HG03342 (cell line): Measurements from ENCODE around the gene NDUFB5.

ENCODE experiments used
- ATAC-seq: cut with Tn5 transposase; IDR thresholded peaks from one replicate; pipeline ENCODE4 v1.9.1; 2021; ENCODE audit warnings: mild to moderate bottlenecking, moderate library complexity; ENCODE audit not compliant: unreplicated experiment

NDUFB5 gene

GRCh38 chr3:179604321-179605078 is at the start of gene NDUFB5, which contains the start of gene MRPL47:
Gene NDUFB5 (plus strand): TSS chr3:179604794. CDS start chr3:179604816, 22 bp downstream.
Gene MRPL47 (minus strand): TSS chr3:179604638. CDS start chr3:179604624, 14 bp downstream.
- ATAC-seq: peak; percentile 96

- ATAC-seq: no peak
Measured at GRCh38 chr3:179558742-179559364, 45.7 kb upstream of the NDUFB5 start.

GRCh38 chr3:179560791-179561190 is 43.8 kb upstream of the NDUFB5 start:
- ATAC-seq: no peak

- ATAC-seq: peak; percentile 96
Measured at GRCh38 chr3:179562591-179563270, 41.9 kb upstream of the NDUFB5 start, which contains the start of gene ACTL6A. Gene ACTL6A (plus strand): TSS chr3:179562926. CDS start chr3:179563093, 167 bp downstream.

- ATAC-seq: peak; percentile 68
Measured at GRCh38 chr3:179563271-179563783, 41.3 kb upstream of the NDUFB5 start.

- ATAC-seq: no peak
Measured at GRCh38 chr3:179565496-179565895, 39.1 kb upstream of the NDUFB5 start.

GRCh38 chr3:179580992-179581391 is 23.6 kb upstream of the NDUFB5 start:
- ATAC-seq: no peak

GRCh38 chr3:179589143-179589542 is 15.5 kb upstream of the NDUFB5 start:
- ATAC-seq: no peak

- no peak for ATAC-seq
Measured at GRCh38 chr3:179590669-179591068, 13.9 kb upstream of the NDUFB5 start.

- no peak for ATAC-seq
Measured at GRCh38 chr3:179591313-179591712, 13.3 kb upstream of the NDUFB5 start.

- ATAC-seq: no peak
Measured at GRCh38 chr3:179599531-179599930, 5.1 kb upstream of the NDUFB5 start.

- ATAC-seq: no peak
Measured at GRCh38 chr3:179603321-179603720, 1.3 kb upstream of the NDUFB5 start.

- ATAC-seq: no peak
Measured at GRCh38 chr3:179603831-179604230, 763 bp upstream of the NDUFB5 start.

- ATAC-seq: no peak
Measured at GRCh38 chr3:179606534-179607085, 2.0 kb downstream of the NDUFB5 start.

- peak; percentile 54 for ATAC-seq
Measured at GRCh38 chr3:179608931-179609720, 4.5 kb downstream of the NDUFB5 start.

GRCh38 chr3:179610066-179610465 is 5.5 kb downstream of the NDUFB5 start:
- ATAC-seq: no peak

GRCh38 chr3:179613807-179614206 is 9.2 kb downstream of the NDUFB5 start:
- no peak for ATAC-seq

GRCh38 chr3:179615458-179616173 is 11.0 kb downstream of the NDUFB5 start:
- no peak for ATAC-seq

- ATAC-seq: no peak
Measured at GRCh38 chr3:179622023-179622422, 17.4 kb downstream of the NDUFB5 start.

GRCh38 chr3:179624451-179624850 is 19.9 kb downstream of the NDUFB5 start:
- no peak for ATAC-seq
